ENCODE results near the gene TXN2.

Gene TXN2

DNA sequence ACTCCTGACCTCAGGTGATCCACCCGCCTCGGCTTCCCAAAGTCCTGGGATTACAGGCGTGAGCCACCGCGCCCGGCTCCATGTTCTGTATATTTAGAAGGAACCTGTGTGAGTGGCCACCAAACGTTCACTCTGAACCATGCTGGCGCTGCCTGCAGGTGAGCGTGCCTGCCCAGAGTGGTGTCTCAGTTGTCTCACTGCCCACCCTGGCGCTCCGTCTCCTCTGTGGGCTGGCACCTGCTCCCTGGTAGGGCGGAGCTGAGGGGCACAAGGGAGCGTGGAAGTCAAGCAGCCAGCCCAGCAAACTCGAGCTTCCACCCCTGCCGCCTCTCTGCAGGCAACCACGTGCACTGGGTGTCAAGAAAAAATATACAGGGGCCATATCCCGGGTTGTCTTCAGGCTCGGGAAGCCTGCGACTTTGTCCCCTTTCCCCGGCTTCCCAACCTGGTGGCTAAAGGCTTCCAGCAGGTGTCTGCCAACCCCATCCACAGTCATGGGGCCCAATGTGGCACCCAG is 16.7 kb downstream of the TXN2 start:
- Histone ChIP-seq H3K9me3 (ENCODE audit: low read length) (no peaks in the 10 kb centered on the region), H3F3A (ENCODE audit: insufficient read depth, low read length) (no peaks in the 10 kb centered on the region), H3K36me3 (ENCODE audit: insufficient read depth, low read length) (peaks cover 32% of the 10 kb centered on the region; the same call in 1 of the 2 replicates), H3K9ac (ENCODE audit: low read length) (no peak overlapping the region), H3K79me2 (ENCODE audit: insufficient read depth, low read length) (no peaks in the 10 kb centered on the region), H3K27me3 (ENCODE audit: insufficient read depth, low read length) (no peaks in the 10 kb centered on the region), H3K4me1 (ENCODE audit: insufficient read depth, low read length, severe bottlenecking) (no peaks in the 10 kb centered on the region), H2AFZ (ENCODE audit: low read length) (no peak overlapping the region), H4K20me1 (ENCODE audit: insufficient read depth, low read length) (no peaks in the 10 kb centered on the region), H3K9me2 (ENCODE audit: low read depth, low read length) (no peaks in the 10 kb centered on the region), H3K4me3 (ENCODE audit: low read depth, low read length, poor library complexity, severe bottlenecking) (no peak overlapping the region), H3K27ac (ENCODE audit: low read depth, low read length, poor library complexity, severe bottlenecking) (no peak overlapping the region), H3K4me2 (ENCODE audit: low read length) (no peak overlapping the region)
- TF ChIP-seq, protein P1, sequence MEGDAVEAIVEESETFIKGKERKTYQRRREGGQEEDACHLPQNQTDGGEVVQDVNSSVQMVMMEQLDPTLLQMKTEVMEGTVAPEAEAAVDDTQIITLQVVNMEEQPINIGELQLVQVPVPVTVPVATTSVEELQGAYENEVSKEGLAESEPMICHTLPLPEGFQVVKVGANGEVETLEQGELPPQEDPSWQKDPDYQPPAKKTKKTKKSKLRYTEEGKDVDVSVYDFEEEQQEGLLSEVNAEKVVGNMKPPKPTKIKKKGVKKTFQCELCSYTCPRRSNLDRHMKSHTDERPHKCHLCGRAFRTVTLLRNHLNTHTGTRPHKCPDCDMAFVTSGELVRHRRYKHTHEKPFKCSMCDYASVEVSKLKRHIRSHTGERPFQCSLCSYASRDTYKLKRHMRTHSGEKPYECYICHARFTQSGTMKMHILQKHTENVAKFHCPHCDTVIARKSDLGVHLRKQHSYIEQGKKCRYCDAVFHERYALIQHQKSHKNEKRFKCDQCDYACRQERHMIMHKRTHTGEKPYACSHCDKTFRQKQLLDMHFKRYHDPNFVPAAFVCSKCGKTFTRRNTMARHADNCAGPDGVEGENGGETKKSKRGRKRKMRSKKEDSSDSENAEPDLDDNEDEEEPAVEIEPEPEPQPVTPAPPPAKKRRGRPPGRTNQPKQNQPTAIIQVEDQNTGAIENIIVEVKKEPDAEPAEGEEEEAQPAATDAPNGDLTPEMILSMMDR (IDR thresholded peaks at IDR 0.05; ENCODE audit: low read length): no peak
- TF ChIP-seq EZH2 (IDR thresholded peaks at IDR 0.05; ENCODE audit: borderline replicate concordance, low read length): no peak

DNA sequence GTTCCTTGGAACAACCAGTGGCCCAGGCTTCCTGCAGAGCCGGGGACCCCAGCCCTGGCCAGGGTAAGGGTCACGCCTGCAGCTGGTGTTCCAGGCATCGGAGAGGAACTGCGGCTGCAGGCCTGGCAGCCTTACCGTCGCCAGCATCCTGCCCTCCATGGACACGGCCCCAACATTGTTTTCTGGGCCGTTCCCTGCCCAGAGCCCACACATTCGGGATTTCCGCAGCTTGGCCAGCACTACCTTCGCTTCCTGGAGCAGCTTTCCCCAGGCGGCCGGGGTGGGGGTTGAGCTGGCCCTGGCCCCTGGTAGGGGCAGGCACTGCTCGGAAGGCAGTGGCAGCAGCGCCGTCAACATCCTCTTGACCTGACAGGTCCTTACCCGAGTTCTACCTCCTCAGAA is 17.7 kb downstream of the TXN2 start:
- Histone ChIP-seq H3K79me2 (ENCODE audit: insufficient read depth, low read length) (no peaks in the 10 kb centered on the region), H3K4me3 (ENCODE audit: low read depth, low read length, poor library complexity, severe bottlenecking) (no peak overlapping the region), H3K27me3 (ENCODE audit: insufficient read depth, low read length) (no peaks in the 10 kb centered on the region), H3K36me3 (ENCODE audit: insufficient read depth, low read length) (peaks cover 26% of the 10 kb centered on the region; the same call in 1 of the 2 replicates), H3F3A (ENCODE audit: insufficient read depth, low read length) (no peaks in the 10 kb centered on the region), H2AFZ (ENCODE audit: low read length) (no peak overlapping the region), H4K20me1 (ENCODE audit: insufficient read depth, low read length) (no peaks in the 10 kb centered on the region), H3K9me3 (ENCODE audit: low read length) (no peaks in the 10 kb centered on the region), H3K4me2 (ENCODE audit: low read length) (no peak overlapping the region), H3K4me1 (ENCODE audit: insufficient read depth, low read length, severe bottlenecking) (no peaks in the 10 kb centered on the region), H3K9ac (ENCODE audit: low read length) (no peak overlapping the region), H3K27ac (ENCODE audit: low read depth, low read length, poor library complexity, severe bottlenecking) (no peak overlapping the region), H3K9me2 (ENCODE audit: low read depth, low read length) (no peaks in the 10 kb centered on the region)
- TF ChIP-seq EZH2 (IDR thresholded peaks at IDR 0.05; ENCODE audit: borderline replicate concordance, low read length): no peak
- TF ChIP-seq, protein P1 (IDR thresholded peaks at IDR 0.05; ENCODE audit: low read length): no peak

DNA sequence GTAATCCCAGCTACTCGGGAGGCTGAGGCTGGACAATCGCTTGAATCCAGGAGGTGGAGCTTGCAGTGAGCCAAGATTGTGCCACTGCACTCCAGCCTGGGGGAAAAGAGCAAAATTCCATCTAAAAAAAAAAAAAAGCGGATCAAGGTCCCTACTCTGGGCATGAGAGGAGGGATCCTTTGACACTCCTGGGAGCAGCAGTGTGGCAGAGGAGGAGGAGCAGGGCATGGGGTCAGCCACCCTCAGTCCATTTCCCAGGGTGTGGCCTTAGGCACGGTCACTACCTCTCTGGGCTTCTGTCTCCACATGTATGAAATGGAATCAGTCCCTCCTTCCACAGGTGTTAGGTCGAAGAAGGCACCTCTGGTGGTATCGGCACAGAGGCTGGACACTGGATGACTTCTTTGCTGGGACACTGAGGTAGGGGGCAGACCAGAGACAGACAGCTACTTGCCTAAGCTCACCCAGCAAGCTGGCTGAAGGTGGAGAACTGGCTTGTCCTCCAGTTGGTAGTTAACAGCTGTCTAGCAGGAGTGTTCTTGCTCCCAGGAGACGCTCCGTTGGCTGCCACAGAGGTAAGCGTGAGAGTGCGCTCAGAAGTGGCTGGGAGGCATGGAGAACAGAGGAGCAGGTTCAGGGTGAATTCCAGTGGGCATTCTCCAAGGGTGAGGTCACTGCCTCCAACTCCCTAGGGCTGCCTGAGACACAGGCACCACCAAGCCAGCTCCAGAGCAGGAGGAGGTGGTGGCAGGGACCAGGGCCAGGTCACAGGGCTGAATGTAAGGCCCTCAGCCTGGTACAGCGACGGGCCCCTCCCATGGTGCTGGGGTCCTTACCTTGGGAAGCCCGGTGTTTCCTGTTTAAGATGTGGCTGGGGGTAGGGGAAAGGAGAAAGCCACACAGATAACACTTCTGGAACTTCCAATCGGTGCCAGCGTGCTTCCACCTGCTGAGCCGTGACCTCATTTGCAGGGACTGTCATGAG is 19.5 kb downstream of the TXN2 start:
- H2AFZ ChIP-seq (ENCODE audit: low read length): no peak overlapping the region
- no peaks in the 10 kb centered on the region for H4K20me1 ChIP-seq (ENCODE audit: insufficient read depth, low read length)
- no peaks in the 10 kb centered on the region for H3K4me1 ChIP-seq (ENCODE audit: insufficient read depth, low read length, severe bottlenecking)
- peaks cover 12% of the 10 kb centered on the region; the same call in 1 of the 2 replicates for H3K36me3 ChIP-seq (ENCODE audit: insufficient read depth, low read length)
- TF ChIP-seq EZH2 (IDR thresholded peaks at IDR 0.05; ENCODE audit: borderline replicate concordance, low read length): no peak
- TF ChIP-seq, protein P1 (IDR thresholded peaks at IDR 0.05; ENCODE audit: low read length): no peak
- H3K27me3 ChIP-seq (ENCODE audit: insufficient read depth, low read length): no peaks in the 10 kb centered on the region
- no peaks in the 10 kb centered on the region for H3K79me2 ChIP-seq (ENCODE audit: insufficient read depth, low read length)
- H3F3A ChIP-seq (ENCODE audit: insufficient read depth, low read length): no peaks in the 10 kb centered on the region
- no peak overlapping the region for H3K27ac ChIP-seq (ENCODE audit: low read depth, low read length, poor library complexity, severe bottlenecking)
- no peaks in the 10 kb centered on the region for H3K9me3 ChIP-seq (ENCODE audit: low read length)
- H3K9ac ChIP-seq (ENCODE audit: low read length): no peak overlapping the region
- no peak overlapping the region for H3K4me2 ChIP-seq (ENCODE audit: low read length)
- H3K9me2 ChIP-seq (ENCODE audit: low read depth, low read length): no peaks in the 10 kb centered on the region
- H3K4me3 ChIP-seq (ENCODE audit: low read depth, low read length, poor library complexity, severe bottlenecking): no peak overlapping the region

All from OCI-LY1 (cell line).